Loucy (cell line): ENCODE measurements around the gene NKX2-2.

Source experiments
- CTCF ChIP-seq: fragments of 200-600 bp; sonication (generic); conservative IDR thresholded peaks from 2 replicates; pipeline ENCODE4 v1.5.1; 2014; ENCODE audit warnings: mild to moderate bottlenecking, antibody characterized with exemption, low read length
- EZH2phosphoT487 ChIP-seq: fragments of 200-600 bp; IDR thresholded peaks from 2 replicates; pipeline ENCODE4 v1.6.1; 2018; ENCODE audit warnings: antibody characterized with exemption, mild to moderate bottlenecking, moderate library complexity, borderline replicate concordance

GRCh38 chr20:21517566-21518277, 3.9 kb upstream of the NKX2-2 start:
- TF ChIP-seq CTCF (no peak), EZH2phosphoT487 (no peak)
